22Rv1 (cell line): Measurements from ENCODE around the gene DGUOK.

ENCODE experiments used
- H3K27ac ChIP-seq: fragments of 450-650 bp; 2 replicates; pipeline ENCODE4 v1.5.1; 2017
- CTCF ChIP-seq: fragments of 450-650 bp; IDR thresholded peaks from 2 replicates; pipeline ENCODE4 v1.5.1; 2017; ENCODE audit warnings: mild to moderate bottlenecking
- ZFX ChIP-seq: fragments of 450-650 bp; IDR thresholded peaks from 2 replicates; pipeline ENCODE4 v1.6.1; 2017; ENCODE audit warnings: antibody characterized with exemption, borderline replicate concordance

Gene DGUOK

GRCh38 chr2:73911548-73912208 is 15.0 kb upstream of the DGUOK start:
- TF ChIP-seq CTCF (no peak), ZFX (no peak)

GRCh38 chr2:73913414-73914054 is 13.1 kb upstream of the DGUOK start:
- TF ChIP-seq CTCF (no peak), ZFX (no peak)

More at GRCh38 chr2:73911548-73912208, 15.0 kb upstream of the DGUOK start:
- H3K27ac ChIP-seq = no peak overlapping the region

GRCh38 chr2:73914667-73915066 is 12.0 kb upstream of the DGUOK start:
- no peak overlapping the region for H3K27ac ChIP-seq
- no peak for TF ChIP-seq ZFX
- no peak for TF ChIP-seq CTCF

More at GRCh38 chr2:73913414-73914054, 13.1 kb upstream of the DGUOK start:
- H3K27ac ChIP-seq = no peak overlapping the region

- no peak overlapping the region for H3K27ac ChIP-seq
- TF ChIP-seq ZFX = no peak
- TF ChIP-seq CTCF = no peak
Observed at GRCh38 chr2:73915437-73915993, 11.2 kb upstream of the DGUOK start.

DNA sequence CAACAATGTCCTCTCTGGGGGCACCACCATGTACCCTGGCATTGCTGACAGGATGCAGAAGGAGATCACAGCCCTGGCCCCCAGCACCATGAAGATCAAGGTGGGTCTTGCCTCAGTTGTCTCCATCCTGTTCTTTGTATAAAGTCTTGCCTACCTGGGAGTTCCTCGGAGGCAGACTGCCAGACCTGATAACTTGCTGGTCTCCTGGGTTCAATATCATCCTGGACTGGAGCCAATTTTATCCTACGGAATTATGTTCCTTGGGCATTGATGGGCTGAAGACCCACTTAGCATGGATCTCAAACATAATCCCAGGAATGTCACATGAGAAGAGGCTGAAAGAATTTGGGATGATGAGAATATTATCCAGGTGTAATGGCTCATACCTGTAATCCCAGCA is 10.0 kb upstream of the DGUOK start:
- TF ChIP-seq ZFX = no peak
- TF ChIP-seq CTCF = no peak
- no peak overlapping the region for H3K27ac ChIP-seq

- TF ChIP-seq ZFX (no peak), CTCF (no peak)
- H3K27ac ChIP-seq = no peak overlapping the region
Observed at GRCh38 chr2:73917296-73917695, 9.4 kb upstream of the DGUOK start.

GRCh38 chr2:73917696-73918207 is 8.9 kb upstream of the DGUOK start:
- TF ChIP-seq CTCF (no peak), ZFX (no peak)

More at GRCh38 chr2:73917696-73918207, 8.9 kb upstream of the DGUOK start:
- no peak overlapping the region for H3K27ac ChIP-seq
